K562 (cell line): ENCODE measurements around the gene FAM171A1.

Source experiments
- ADNP ChIP-seq: fragments of 200-800 bp; sonication (Bioruptor generic); IDR thresholded peaks from 2 replicates; pipeline ENCODE4 v1.6.1; 2016; ENCODE audit warnings: missing genetic modification characterization, missing compliant biosample characterization
- CTCF ChIP-seq, 3 experiments: IDR thresholded peaks in 2 of 3; conservative IDR thresholded peaks in 1 of 3; 2 replicates each; pipeline ENCODE4 v1.5.1; 2011 to 2012; ENCODE audit warnings: low read length in 3 of 3, mild to moderate bottlenecking in 3 of 3, control low read depth in 2 of 3, improper control_type of control experiment in 1 of 3, inconsistent platforms in 1 of 3, low read depth in 1 of 3, mixed read lengths in 1 of 3, moderate library complexity in 1 of 3; ENCODE audit not compliant: insufficient read depth in 2 of 3
- FOXA3 ChIP-seq, 2 experiments: fragments of 450-650 bp in 1 of 2; sonication (generic) in 1 of 2; formaldehyde crosslinking; IDR thresholded peaks in 1 of 2; conservative IDR thresholded peaks in 1 of 2; 2 replicates each; pipeline versions ENCODE4 v1.4.0 to v1.8.0; 2020 to 2022; ENCODE audit warnings: mild to moderate bottlenecking in 2 of 2, missing genetic modification reagents in 1 of 2
- GATAD2B ChIP-seq: fragments of 450-650 bp; IDR thresholded peaks from 2 replicates; pipeline ENCODE4 v1.6.1; 2017; ENCODE audit warnings: mild to moderate bottlenecking, borderline replicate concordance
- HMG20A ChIP-seq: fragments of 450-650 bp; formaldehyde crosslinking; conservative IDR thresholded peaks from 2 replicates; pipeline ENCODE4 v1.4.0; 2020; ENCODE audit warnings: mild to moderate bottlenecking, mixed read lengths
- JUN ChIP-seq, 2 experiments: sonication (generic) in 1 of 2; formaldehyde crosslinking in 1 of 2; IDR thresholded peaks; 2 replicates each; pipeline versions ENCODE4 v1.6.1 to v1.8.0; 2012 to 2022; ENCODE audit warnings: borderline replicate concordance in 2 of 2, mild to moderate bottlenecking in 2 of 2, improper control_type of control experiment in 1 of 2, low read depth in 1 of 2, low read length in 1 of 2, missing genetic modification reagents in 1 of 2
- KLF16 ChIP-seq: IDR thresholded peaks from 2 replicates; pipeline ENCODE4 v1.6.1; 2016; ENCODE audit warnings: antibody characterized with exemption
- SRSF1 ChIP-seq: fragments of 200-400 bp; formaldehyde crosslinking; IDR thresholded peaks from 2 replicates; pipeline ENCODE4 v1.6.1; 2017; ENCODE audit warnings: mild to moderate bottlenecking, low read depth, low read length, moderate library complexity
- ZNF175 ChIP-seq: fragments of 200-800 bp; sonication (Bioruptor generic); IDR thresholded peaks from 2 replicates; pipeline ENCODE4 v1.6.1; 2016; ENCODE audit warnings: low read depth, mild to moderate bottlenecking, missing genetic modification characterization, missing compliant biosample characterization

DNA sequence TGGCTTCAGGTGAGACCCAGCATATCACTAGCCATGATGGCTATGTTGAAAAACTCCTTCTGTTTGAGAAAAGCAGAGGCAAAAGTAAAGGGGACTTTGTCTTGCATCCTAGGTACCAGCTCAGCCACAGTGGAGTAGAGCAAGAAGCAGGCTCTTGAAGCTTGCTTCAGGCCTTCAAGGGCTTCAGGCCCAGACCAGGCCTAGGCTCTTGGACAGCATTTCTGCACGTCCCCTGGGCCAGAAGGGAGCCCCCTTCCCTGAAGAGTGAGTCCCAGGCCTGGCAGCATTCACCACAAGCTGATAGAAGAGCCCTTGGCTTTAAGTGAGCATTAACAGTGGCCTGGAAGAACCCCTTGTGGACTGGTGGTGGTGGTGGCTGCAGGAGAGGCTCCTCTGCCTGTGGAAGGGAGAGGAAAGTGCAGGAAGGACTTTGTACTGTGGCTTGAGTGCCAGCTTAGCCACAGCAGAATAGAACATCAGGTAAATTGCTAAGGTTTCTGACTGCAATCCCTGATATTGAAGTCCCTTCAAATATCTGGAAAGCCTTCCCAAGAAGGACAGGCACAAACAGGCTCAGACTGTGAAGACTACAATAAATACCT is 28.1 kb upstream of the FAM171A1 start:
- TF ChIP-seq FOXA3 (CRISPR knock-in tag; conservative IDR thresholded peaks at IDR 0.05 in 1 of 2, IDR thresholded peaks at IDR 0.05 in 1 of 2): no peak
- no peak for TF ChIP-seq ZNF175 (CRISPR knock-in tag)
- TF ChIP-seq ADNP (tag): no peak
- TF ChIP-seq JUN (IDR thresholded peaks at IDR 0.05; ENCODE audit: borderline replicate concordance, low read depth, low read length): no peak
- TF ChIP-seq JUN (CRISPR knock-in tag; IDR thresholded peaks at IDR 0.05; ENCODE audit: borderline replicate concordance): no peak
- TF ChIP-seq SRSF1: no peak
- no peak for TF ChIP-seq CTCF (IDR thresholded peaks at IDR 0.05 in 2 of 3, conservative IDR thresholded peaks at IDR 0.05 in 1 of 3; ENCODE audit: insufficient read depth in 2 of 3, low read depth in 1 of 3, low read length in 3 of 3)
- TF ChIP-seq GATAD2B: no peak
- TF ChIP-seq HMG20A (CRISPR knock-in tag): no peak
- TF ChIP-seq KLF16: no peak
